ENCODE measurements around the gene FGD2. TPM values are rescaled to one million over a fixed set of nuclear protein-coding genes. Genes with fewer than 3 reads are reported as not detected.

The FGD2 gene
- total RNA-seq = 4.1 TPM
- polyA plus RNA-seq (ENCODE audit: insufficient read depth in 1 of 8, insufficient read length in 8 of 8, low replicate concordance in 1 of 8) = 1 to 10 TPM; 2.6 to 4.6 (median 3.6) TPM
- long read RNA-seq, donor 1 = 0 reads
- long read RNA-seq, donor 2 = 0 reads
- long read RNA-seq, donor 3, partial matches to known transcripts = 0 of 1 reads
- long read RNA-seq, donor 3, other reads (novel, unspliced or antisense) = 0 of 1 reads
- long read RNA-seq, donor 4, partial matches to known transcripts = 0 of 1 reads
- long read RNA-seq, donor 4, other reads (novel, unspliced or antisense) = 0 of 1 reads
- long read RNA-seq, donor 5 = 0 reads
- long read RNA-seq, donor 6, partial matches to known transcripts = 0 of 1 reads
- long read RNA-seq, donor 6, other reads (novel, unspliced or antisense) = 0 of 1 reads
- long read RNA-seq, donor 7, partial matches to known transcripts = 0 of 1 reads
- long read RNA-seq, donor 7, other reads (novel, unspliced or antisense) = 0 of 1 reads
- long read RNA-seq, donor 8 = 0 reads
- long read RNA-seq, donor 9, partial matches to known transcripts = 0 of 1 reads
- long read RNA-seq, donor 9, other reads (novel, unspliced or antisense) = 0 of 1 reads
- long read RNA-seq, donor 10, partial matches to known transcripts = 6 of 9 reads
- long read RNA-seq, donor 10, other reads (novel, unspliced or antisense) = 0 of 9 reads
- long read RNA-seq, donor 11 = 0 reads

DNA sequence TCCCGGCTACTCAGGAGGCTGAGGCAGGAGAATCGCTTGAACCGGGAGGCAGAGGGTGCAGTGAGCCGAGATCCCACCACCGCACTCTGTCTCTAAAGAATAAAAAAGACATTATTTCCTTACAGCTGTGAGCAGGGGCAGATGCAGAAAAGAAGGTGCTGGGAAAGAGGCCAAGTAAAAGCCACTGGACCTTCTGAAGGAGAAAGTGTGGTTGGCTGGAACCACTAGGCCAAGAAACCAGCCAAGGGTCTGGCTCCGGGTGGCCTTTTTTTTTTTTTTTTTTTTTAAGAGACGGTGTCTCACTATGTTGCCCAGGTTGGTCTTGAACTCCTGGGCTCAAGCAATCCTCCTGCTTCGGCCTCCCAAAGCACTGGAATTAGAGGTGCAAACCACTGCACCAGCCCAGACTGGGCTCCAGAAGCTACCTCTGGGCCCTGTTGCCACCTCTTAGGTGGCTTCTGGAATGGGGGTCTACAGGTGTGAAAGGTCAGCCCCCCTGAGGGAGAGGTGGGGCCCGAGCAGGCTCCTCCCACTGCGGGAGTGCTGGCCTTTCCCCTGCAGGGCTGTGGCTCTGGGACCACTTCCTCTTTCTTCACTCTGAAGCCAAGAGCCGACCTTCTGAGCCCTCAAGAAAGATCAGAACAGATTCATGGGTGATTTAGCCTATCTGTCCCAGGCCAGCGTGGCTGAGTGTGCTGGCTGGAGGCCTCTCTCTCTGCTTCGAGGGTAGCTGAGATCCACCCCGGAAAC lies at the start of gene FGD2:
TSS of gene FGD2 (plus strand) at position 595 of the 750 bp plus-strand sequence. CDS start 163 bp downstream, outside the sequence.
- peak within 1 kb of the TSS; percentile 19 for H3K4me3 ChIP-seq (ENCODE audit: low read length)

GRCh38 chr6:36955671-36956445 lies 49.6 kb upstream of the FGD2 start:
- DNase-seq = peak; percentile 45
- Histone ChIP-seq H3K27ac (ENCODE audit: low read length) (no peak overlapping the region), H3K9me3 (replicated peaks; ENCODE audit: control insufficient read depth, low read depth, low read length) (no peaks in the 10 kb centered on the region), H3K36me3 (ENCODE audit: control insufficient read depth, insufficient read depth, low read length) (no peaks in the 10 kb centered on the region), H3K4me3 (ENCODE audit: low read length) (no peak overlapping the region), H3K4me1 (ENCODE audit: control insufficient read depth, insufficient read depth, low read length) (peaks cover 5% of the 10 kb centered on the region), H3K27me3 (ENCODE audit: control insufficient read depth, insufficient read depth, low read length) (peaks cover 2% of the 10 kb centered on the region)
- WGBS (ENCODE audit: insufficient coverage) = 42% methylated on average over 7 of the region's 9 CpGs

More for the DNA sequence above, at the start of gene FGD2:
- Histone ChIP-seq H3K27me3 (ENCODE audit: control insufficient read depth, insufficient read depth, low read length) (peaks cover 2% of the 10 kb centered on the region), H3K27ac (ENCODE audit: low read length) (no peak within 1 kb of the TSS), H3K9me3 (replicated peaks; ENCODE audit: control insufficient read depth, low read depth, low read length) (no peaks in the 10 kb centered on the region), H3K4me1 (ENCODE audit: control insufficient read depth, insufficient read depth, low read length) (no peaks in the 10 kb centered on the region), H3K36me3 (ENCODE audit: control insufficient read depth, insufficient read depth, low read length) (no peaks in the 10 kb centered on the region)
- 33% methylated on average over 4 of the region's 14 CpGs for WGBS (ENCODE audit: insufficient coverage)
- DNase-seq = peak; percentile 36

GRCh38 chr6:36956446-36956820 lies 49.0 kb upstream of the FGD2 start:
- DNase-seq = no peak
- H3K4me1 ChIP-seq (ENCODE audit: control insufficient read depth, insufficient read depth, low read length) = peaks cover 5% of the 10 kb centered on the region
- no peaks in the 10 kb centered on the region for H3K36me3 ChIP-seq (ENCODE audit: control insufficient read depth, insufficient read depth, low read length)
- no peaks in the 10 kb centered on the region for H3K9me3 ChIP-seq (replicated peaks; ENCODE audit: control insufficient read depth, low read depth, low read length)
- no peak overlapping the region for H3K4me3 ChIP-seq (ENCODE audit: low read length)
- no peak overlapping the region for H3K27ac ChIP-seq (ENCODE audit: low read length)
- peaks cover 2% of the 10 kb centered on the region for H3K27me3 ChIP-seq (ENCODE audit: control insufficient read depth, insufficient read depth, low read length)

DNA sequence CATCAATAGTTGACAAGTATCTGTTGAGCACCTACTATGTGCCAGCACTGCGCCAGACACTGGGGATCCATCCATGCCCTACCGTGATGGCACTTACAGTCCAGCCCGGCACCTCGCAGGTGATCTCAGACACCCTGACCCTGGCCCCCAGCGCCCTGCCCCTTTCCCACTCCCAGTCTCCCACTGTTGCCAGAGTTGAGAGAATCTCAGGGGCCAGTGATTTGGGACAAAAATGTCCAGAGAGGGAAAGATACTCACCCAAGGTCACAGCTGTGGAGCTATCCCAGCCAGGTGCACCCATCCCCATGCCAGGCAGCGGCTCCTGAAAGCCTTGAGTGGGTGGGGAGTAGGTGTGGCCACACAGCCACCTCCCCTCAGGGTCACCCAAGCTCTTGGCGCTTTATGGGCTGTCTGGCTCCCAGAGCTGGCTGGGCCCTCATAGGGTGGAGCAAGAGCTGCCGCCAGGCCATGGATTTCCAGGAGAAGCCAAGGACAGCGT lies 47.6 kb upstream of the FGD2 start:
- H3K27ac ChIP-seq (ENCODE audit: low read length) = no peak overlapping the region
- DNase-seq = no peak
- H3K4me3 ChIP-seq (ENCODE audit: low read length) = no peak overlapping the region
- 62% methylated on average over 4 of the region's 9 CpGs for WGBS (ENCODE audit: insufficient coverage)
- no peaks in the 10 kb centered on the region for H3K9me3 ChIP-seq (replicated peaks; ENCODE audit: control insufficient read depth, low read depth, low read length)
- peaks cover 5% of the 10 kb centered on the region for H3K4me1 ChIP-seq (ENCODE audit: control insufficient read depth, insufficient read depth, low read length)
- peaks cover 9% of the 10 kb centered on the region for H3K27me3 ChIP-seq (ENCODE audit: control insufficient read depth, insufficient read depth, low read length)
- no peaks in the 10 kb centered on the region for H3K36me3 ChIP-seq (ENCODE audit: control insufficient read depth, insufficient read depth, low read length)

GRCh38 chr6:36958775-36959554 lies 46.5 kb upstream of the FGD2 start:
- 80% methylated on average over 37 of the region's 44 CpGs for WGBS (ENCODE audit: insufficient coverage)

GRCh38 chr6:36959555-36960250 lies 45.8 kb upstream of the FGD2 start:
- 88% methylated on average over 6 of the region's 17 CpGs for WGBS (ENCODE audit: insufficient coverage)
- Histone ChIP-seq H3K27ac (ENCODE audit: low read length) (no peak overlapping the region), H3K9me3 (replicated peaks; ENCODE audit: control insufficient read depth, low read depth, low read length) (no peaks in the 10 kb centered on the region)

More at GRCh38 chr6:36958775-36959554, 46.5 kb upstream of the FGD2 start:
- Histone ChIP-seq H3K36me3 (ENCODE audit: control insufficient read depth, insufficient read depth, low read length) (no peaks in the 10 kb centered on the region), H3K9me3 (replicated peaks; ENCODE audit: control insufficient read depth, low read depth, low read length) (no peaks in the 10 kb centered on the region), H3K4me1 (ENCODE audit: control insufficient read depth, insufficient read depth, low read length) (peaks cover 10% of the 10 kb centered on the region), H3K4me3 (ENCODE audit: low read length) (no peak overlapping the region), H3K27ac (ENCODE audit: low read length) (no peak overlapping the region), H3K27me3 (ENCODE audit: control insufficient read depth, insufficient read depth, low read length) (peaks cover 9% of the 10 kb centered on the region)
- DNase-seq = no peak

DNA sequence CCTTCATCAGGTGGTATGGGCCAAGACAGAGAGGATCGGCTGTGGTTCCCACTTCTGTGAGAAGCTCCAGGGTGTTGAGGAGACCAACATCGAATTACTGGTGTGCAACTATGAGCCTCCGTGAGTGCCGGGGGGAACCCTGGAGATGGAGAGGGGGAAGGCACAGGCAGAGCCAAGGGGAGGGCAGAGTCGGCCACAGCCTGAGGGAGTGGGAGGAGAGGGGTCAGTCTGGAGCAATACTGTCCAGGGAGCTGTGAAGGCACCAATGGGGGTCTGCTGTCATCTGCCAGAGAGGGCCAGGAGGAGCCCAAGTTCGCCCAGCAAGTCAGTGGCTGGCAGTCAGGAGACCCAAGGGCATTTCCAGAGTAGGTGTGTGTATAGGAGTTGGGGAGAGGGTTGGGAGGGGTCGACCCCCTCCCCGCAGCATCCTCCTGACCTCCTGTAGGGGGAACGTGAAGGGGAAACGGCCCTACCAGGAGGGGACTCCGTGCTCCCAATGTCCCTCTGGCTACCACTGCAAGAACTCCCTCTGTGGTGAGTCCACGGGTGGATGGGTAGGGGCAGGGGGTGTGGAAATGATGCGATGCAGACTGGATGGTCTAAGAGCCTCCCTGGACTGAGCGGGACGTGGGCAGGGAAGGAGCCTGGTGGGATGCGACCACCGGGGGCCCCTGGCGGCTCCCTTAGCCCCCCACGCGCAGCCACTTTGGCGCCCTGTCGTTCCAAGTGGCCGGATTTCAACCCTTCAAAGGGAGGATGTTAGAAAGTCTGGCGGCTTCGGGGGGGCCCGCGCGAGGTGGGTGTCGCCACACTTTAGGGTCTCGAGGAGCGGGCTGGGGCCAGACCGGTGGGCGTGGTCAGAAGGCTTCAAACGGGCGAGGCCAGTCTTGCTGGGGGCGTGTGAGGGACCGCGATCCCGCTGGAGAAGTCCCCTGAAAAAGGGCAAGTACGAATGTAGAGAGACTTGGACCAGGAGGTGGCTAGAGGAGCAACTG lies 43.7 kb upstream of the FGD2 start:
- H3K4me1 ChIP-seq (ENCODE audit: control insufficient read depth, insufficient read depth, low read length) = peaks cover 22% of the 10 kb centered on the region
- H3K27ac ChIP-seq (ENCODE audit: low read length) = no peak overlapping the region
- H3K9me3 ChIP-seq (replicated peaks; ENCODE audit: control insufficient read depth, low read depth, low read length) = no peaks in the 10 kb centered on the region
- H3K27me3 ChIP-seq (ENCODE audit: control insufficient read depth, insufficient read depth, low read length) = peaks cover 7% of the 10 kb centered on the region
- DNase-seq = no peak
- no peak overlapping the region for H3K4me3 ChIP-seq (ENCODE audit: low read length)
- peaks cover 2% of the 10 kb centered on the region for H3K36me3 ChIP-seq (ENCODE audit: control insufficient read depth, insufficient read depth, low read length)
- 51% methylated on average over 23 of the region's 40 CpGs for WGBS (ENCODE audit: insufficient coverage)

More at GRCh38 chr6:36959555-36960250, 45.8 kb upstream of the FGD2 start:
- H3K27me3 ChIP-seq (ENCODE audit: control insufficient read depth, insufficient read depth, low read length) = peaks cover 9% of the 10 kb centered on the region
- no peaks in the 10 kb centered on the region for H3K36me3 ChIP-seq (ENCODE audit: control insufficient read depth, insufficient read depth, low read length)
- H3K4me1 ChIP-seq (ENCODE audit: control insufficient read depth, insufficient read depth, low read length) = peaks cover 17% of the 10 kb centered on the region
- no peak overlapping the region for H3K4me3 ChIP-seq (ENCODE audit: low read length)
- DNase-seq = no peak

- H3K4me3 ChIP-seq (ENCODE audit: low read length) = no peak overlapping the region
- no peaks in the 10 kb centered on the region for H3K9me3 ChIP-seq (replicated peaks; ENCODE audit: control insufficient read depth, low read depth, low read length)
- H3K4me1 ChIP-seq (ENCODE audit: control insufficient read depth, insufficient read depth, low read length) = peaks cover 21% of the 10 kb centered on the region
- H3K27ac ChIP-seq (ENCODE audit: low read length) = no peak overlapping the region
- WGBS (ENCODE audit: insufficient coverage) = 62% methylated on average over 12 of the region's 12 CpGs
- peak; percentile 75 for DNase-seq
- H3K36me3 ChIP-seq (ENCODE audit: control insufficient read depth, insufficient read depth, low read length) = peaks cover 9% of the 10 kb centered on the region
- peaks cover 7% of the 10 kb centered on the region for H3K27me3 ChIP-seq (ENCODE audit: control insufficient read depth, insufficient read depth, low read length)
Observed at GRCh38 chr6:36962874-36963273, 42.6 kb upstream of the FGD2 start.

Measured in muscle of leg (tissue), 16 donors.